Measurements from ENCODE around the gene CDH6.
"Not testable (repeated sequence)": the region's sequence is repeated elsewhere in the genome, so short reads cannot be mapped to it uniquely, and the experiment has no call there.

The CDH6 gene

GRCh38 chr5:31334061-31334860 lies 140.8 kb downstream of the CDH6 start:
- no peak for DNase-seq

GRCh38 chr5:31335456-31335855 lies 142.0 kb downstream of the CDH6 start:
- DNase-seq = no peak

GRCh38 chr5:31343946-31344345 lies 150.5 kb downstream of the CDH6 start:
- DNase-seq = no peak

GRCh38 chr5:31346896-31347551 lies 153.5 kb downstream of the CDH6 start:
- DNase-seq = no peak

GRCh38 chr5:31347552-31347905 lies 154.0 kb downstream of the CDH6 start:
- no peak for DNase-seq

- no peak for DNase-seq
Observed at GRCh38 chr5:31350395-31350794, 156.9 kb downstream of the CDH6 start.

GRCh38 chr5:31355337-31355736 lies 161.9 kb downstream of the CDH6 start:
- DNase-seq = no peak

- DNase-seq = no peak
Observed at GRCh38 chr5:31357038-31357437, 163.6 kb downstream of the CDH6 start.

GRCh38 chr5:31359839-31360238 lies 166.4 kb downstream of the CDH6 start:
- no peak for DNase-seq

GRCh38 chr5:31361234-31361633 lies 167.7 kb downstream of the CDH6 start:
- no peak for DNase-seq

- not testable (repeated sequence) for DNase-seq
Observed at GRCh38 chr5:31361704-31362528, 168.4 kb downstream of the CDH6 start.

- DNase-seq = no peak
Observed at GRCh38 chr5:31362529-31362900, 169.0 kb downstream of the CDH6 start.

- no peak for DNase-seq
Observed at GRCh38 chr5:31362931-31363568, 169.6 kb downstream of the CDH6 start.

- no peak for DNase-seq
Observed at GRCh38 chr5:31364881-31365636, 171.6 kb downstream of the CDH6 start.

- DNase-seq = no peak
Observed at GRCh38 chr5:31365776-31366175, 172.3 kb downstream of the CDH6 start.

GRCh38 chr5:31366941-31367340 lies 173.5 kb downstream of the CDH6 start:
- no peak for DNase-seq

- DNase-seq = no peak
Observed at GRCh38 chr5:31372124-31372523, 178.6 kb downstream of the CDH6 start.

GRCh38 chr5:31375999-31376720 lies 182.7 kb downstream of the CDH6 start:
- DNase-seq = no peak

- DNase-seq = no peak
Observed at GRCh38 chr5:31377274-31377946, 183.9 kb downstream of the CDH6 start.

GRCh38 chr5:31378136-31378535 lies 184.7 kb downstream of the CDH6 start:
- DNase-seq = no peak

Measured in hematopoietic multipotent progenitor cell treated with erythropoietin and hydrocortisone succinate and interleukin-3 and kit ligand, for 6 days (in vitro differentiated cells).